NCI-H187 (cell line): ENCODE data around the gene ZSWIM1.

Experiments used
- DNase-seq, 2 experiments: peaks; one replicate each; lab custom pipeline; 2025; lab: John Stamatoyannopoulos, UW

ZSWIM1 gene

DNA sequence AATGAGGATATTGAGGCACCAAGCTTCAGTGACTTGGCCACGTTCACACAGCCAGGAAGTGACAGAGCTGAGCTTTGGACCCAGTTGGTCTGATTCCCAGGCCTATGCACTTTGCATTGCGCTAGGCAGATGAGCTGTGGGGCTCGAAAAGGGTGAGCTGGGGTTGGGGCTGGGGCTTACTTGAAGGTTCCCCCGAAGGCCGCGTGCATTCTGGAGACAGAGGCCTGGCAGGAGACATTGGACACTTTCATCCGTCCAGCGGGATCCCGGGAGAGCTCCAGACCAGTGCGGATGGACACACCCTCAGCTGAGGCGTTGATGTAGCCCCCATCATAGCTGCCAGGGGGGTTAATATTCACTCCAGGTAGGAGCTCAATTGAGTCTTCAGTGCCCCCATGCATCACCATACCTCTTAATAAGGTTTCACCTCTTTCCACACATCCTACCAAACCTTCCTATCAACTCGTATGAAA is 28.3 kb downstream of the ZSWIM1 start:
- DNase-seq: no peak

DNA sequence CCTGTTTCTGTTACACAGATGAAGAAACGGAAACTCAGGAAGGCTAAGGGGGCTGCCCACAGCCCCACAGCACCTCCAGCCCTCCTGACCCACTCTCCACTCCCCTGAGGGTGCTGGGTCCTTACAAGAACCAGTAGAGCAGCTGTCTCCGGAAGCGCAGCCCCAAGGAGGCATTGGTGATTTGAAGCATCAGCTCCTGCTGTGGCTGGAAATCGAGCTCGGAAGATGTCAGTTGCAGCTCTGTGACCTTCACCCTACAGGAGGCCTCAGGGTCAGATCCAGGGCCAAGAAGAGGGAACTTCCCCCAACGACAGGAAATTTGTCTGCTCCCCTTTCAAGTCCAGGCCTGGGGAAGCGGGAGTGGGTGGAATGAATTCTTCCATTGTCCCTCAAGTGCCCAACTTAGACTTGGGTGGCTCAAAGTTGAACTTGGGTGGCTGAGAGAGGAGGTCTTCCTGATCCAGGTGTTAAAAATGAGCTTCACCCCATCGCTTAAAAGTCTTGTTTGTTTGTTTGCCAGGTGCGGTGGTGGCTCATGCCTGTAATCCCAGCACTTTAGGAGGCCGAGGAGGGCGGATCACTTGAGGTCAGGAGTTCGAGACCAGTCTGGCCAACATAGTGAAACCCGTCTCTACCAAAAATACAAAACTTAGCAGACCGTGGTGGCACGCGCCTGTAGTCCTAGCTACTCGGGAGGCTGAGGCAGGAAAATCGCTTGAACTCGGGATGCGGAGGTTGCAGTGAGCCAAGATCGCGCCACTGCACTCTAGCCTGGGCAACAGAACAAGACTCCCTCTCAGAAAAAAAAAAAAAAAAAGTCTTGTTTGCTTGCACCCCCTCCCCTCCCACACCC is 29.0 kb downstream of the ZSWIM1 start:
- no peak for DNase-seq

DNA sequence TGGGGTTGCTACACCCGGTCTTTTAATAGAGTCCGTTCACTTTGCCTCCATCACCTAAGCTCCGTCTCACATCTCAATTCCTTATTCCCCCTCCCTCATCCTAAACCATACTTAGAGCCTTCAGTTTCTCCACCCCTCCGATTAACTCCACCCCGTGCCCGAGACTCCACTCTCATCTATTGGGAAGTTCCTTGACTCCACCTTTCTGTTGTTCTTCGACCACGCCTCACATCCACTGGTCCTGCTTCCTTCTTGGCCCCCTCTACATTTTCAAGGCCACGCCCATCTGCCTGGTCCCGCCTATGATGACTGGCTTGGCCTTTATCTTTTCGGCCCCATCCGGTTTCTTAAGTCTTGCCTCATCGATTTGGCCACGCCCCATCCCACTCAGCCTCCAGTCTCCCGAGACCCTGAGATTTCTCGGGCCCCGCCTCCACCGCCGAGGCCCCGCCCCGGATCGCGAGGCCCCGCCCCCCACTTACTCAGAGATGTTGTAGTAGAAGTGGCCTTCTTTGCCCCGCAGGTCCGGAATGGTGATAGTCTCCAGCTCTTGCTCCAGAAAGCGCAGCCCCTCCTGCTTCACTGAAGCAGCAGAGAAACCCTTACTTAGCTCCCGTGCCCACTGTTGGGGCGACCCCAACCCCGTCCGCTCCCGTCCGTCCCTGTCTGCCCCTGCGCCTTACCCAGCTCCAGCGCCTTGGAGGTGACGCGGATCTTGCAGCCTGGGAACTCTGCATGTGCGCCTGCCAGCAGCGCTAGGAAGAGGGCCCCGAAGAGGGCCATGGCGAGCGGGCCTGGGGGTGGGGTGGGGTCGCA is 29.9 kb downstream of the ZSWIM1 start:
- peak; percentile 55 to 63 for DNase-seq

DNA sequence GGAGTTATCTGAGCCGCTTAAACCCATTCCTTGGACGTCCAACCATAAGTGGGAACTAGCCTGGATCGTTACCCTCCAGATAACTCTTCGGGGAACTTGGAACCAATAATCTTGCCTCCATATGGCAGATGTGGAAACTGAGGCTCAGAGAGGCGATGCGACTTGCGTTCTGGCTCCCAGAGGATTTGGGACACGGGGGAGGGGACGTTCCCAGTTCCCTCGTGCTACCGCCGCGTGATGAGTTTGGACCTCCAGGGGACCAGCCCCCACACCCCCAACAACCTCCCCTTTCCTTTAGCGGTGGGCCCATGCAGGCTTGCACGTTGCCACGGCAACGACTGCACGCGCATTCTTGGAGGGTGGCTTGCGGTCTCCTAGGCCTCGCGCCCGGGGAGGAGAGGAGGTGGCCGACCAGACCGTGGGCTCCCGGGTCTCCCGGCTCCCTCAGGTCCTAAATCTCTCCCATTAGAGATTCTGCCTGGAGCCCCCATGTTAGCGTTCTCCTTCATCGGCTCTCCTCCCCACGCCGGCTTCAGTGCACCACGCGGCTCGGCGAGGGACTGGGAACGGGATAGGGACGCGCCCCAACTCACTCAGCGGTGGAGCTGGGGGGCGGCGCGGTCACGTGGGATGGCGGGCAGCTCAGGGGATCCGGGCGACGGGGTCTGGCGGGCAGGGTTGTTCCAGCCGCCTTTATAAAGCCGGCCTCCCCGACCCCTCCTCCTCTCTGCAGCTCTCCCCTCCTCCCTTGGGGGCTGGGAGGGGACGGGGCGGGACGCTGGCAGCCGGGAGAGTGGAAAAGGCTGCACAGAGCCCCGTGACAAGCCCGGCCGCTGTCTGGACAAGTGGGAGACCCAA is 30.7 kb downstream of the ZSWIM1 start, which contains the start of gene PLTP:
PLTP (minus strand) TSS at position 670 of the 858 bp plus-strand sequence. CDS start 703 bp downstream, outside the sequence.
- DNase-seq: no peak

DNA sequence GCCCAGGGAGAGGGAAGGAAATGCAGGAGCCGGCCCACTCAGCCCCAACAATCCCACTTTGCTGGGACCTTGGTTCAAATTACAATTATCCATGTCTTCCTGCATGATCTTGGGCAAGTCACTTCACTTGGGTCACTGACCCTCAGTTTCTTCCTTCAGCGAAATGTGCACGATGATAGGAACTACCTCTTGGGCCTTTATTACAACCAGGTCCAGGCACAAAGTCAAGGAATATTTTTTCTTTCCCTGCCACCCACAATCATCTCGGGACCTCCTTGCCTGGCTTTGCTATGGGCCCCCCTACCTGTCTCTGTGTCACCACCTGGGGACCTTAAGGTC is 31.3 kb downstream of the ZSWIM1 start:
- DNase-seq: no peak

DNA sequence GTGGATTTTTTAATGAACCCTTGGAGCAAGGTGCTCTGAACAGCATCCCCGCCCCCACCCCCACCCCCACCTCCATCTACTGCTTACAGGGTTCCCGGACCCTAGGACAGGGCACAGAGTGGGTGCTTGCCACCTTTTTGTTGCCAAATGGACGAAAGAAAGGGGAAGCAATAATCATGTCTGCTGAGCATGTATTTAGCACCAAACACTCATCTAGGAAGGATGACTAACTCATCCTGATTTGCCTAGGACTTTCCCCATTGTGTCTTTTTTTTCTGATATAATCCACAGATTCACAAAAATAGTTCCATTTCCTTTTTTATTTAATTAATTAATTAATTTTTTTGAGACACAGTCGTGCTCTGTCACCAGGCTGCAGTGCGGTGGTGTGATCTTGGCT is 32.1 kb downstream of the ZSWIM1 start:
- no peak for DNase-seq

DNA sequence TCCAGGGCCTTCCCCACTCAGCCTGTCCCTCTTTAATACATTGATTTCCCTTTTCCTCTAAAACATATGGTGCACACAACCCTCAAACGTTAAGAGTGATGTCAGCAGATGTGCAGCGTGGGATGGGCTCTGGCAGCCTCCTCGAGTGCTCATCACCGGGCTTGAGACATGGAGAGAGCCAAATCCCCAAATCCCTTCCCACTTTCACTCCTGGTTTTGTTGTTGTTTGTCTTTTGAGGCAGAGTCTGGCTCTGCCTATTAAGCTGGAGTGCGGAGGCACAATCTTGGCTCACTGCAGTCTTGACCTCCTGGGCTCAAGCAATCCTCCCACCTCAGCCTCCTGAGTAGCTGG is 36.7 kb downstream of the ZSWIM1 start:
- no peak for DNase-seq

DNA sequence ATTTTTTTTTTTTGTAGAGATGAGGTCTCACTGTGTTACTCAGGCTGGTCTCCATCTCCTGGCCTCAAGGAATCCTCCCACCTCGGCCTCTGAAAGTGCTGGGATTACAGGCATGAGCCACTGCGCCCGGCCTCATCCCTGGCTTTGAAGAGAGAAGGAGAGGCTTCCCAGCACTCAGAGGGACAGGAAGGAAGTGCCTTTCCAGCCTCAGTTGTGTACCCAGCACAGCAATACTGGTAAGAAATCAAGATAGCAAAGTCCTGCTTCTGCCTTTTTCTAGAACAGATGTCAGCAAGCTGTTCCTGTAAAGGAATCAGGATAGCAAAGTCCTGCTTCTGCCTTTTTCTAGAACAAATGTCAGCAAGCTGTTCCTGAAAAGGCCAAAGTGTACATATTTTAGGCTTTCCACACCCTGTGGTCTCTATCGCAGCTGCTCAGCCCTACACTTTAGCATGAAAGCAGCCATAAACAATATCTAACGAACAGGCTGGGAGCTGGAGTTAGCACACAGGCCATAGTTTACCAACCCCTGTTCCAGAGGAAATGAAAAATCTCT is 37.2 kb downstream of the ZSWIM1 start:
- DNase-seq: no peak

DNA sequence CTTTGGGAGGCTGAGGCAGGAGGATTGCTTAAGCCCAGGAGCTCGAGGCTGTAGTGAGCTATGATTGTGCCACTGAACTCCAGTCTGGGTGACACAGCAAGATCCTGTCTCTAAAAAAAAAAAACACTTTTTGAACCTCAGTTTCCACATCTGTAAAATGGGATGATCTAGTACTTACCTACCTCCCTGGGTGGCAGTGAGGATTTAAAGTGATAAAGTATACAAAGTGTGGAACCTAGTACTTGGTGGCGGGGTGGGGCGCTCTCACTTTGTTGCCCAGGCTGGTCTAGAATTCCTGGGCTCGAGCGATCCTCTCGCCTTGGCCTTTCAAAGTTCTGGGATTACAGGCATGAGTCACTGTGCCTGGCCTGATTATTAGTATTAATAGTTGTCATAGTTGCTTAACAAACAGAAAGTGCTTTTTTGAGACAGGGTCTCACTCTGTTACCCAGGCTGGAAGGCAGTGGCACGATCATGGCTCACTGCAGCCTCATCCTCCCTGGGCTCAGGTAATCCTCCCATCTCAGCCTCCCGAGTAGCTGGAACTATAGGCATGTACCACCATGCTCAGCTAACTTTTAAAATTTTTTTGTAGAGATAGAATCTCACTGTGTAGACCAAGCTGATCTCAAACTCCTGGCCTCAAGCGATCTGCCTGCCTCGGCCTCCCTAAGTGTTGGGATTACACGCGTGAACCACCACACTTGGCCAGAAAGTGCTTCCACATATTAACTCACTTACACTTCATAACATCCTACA is 37.9 kb downstream of the ZSWIM1 start:
- DNase-seq: no peak

DNA sequence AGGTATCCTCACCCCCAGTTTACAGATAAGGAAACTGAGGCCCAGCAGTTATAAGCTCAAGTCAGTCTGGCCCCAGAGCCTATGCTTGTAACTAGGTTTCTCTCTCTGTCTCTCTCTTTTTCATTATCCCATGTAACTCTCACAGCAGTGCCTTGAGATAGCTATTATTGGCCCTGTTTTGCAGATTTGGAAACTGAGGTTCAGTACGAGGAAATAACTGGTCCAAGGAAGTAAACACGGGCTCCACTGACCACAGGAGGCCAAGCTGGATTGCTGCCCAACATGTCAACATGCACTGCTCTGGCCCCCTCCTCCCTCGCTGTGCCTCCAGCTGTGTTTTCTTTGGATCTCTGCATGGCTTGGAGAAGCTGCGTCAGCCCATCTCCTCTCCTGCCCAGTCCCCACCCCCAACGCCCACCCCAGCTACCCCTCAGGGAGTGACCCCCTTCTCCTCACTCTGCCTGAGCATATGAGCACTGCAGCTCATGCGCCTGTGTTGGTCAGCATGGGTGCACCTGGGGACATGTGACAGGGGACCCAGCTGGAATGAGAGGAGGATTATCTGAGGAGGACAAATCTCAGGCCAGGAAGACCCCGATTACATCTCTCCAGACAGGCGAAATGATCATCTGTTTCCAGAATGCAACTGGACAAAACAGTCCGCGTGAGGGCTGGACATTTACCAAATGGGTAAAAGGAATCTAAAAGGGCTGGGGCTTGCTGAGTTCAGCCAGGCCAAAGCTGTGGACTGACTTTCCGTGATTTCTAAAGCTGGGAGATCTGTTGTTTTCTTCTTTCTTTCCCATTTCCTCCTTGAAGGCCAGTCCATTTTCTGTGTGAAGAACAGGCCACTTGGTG is 38.7 kb downstream of the ZSWIM1 start:
- no peak for DNase-seq

DNA sequence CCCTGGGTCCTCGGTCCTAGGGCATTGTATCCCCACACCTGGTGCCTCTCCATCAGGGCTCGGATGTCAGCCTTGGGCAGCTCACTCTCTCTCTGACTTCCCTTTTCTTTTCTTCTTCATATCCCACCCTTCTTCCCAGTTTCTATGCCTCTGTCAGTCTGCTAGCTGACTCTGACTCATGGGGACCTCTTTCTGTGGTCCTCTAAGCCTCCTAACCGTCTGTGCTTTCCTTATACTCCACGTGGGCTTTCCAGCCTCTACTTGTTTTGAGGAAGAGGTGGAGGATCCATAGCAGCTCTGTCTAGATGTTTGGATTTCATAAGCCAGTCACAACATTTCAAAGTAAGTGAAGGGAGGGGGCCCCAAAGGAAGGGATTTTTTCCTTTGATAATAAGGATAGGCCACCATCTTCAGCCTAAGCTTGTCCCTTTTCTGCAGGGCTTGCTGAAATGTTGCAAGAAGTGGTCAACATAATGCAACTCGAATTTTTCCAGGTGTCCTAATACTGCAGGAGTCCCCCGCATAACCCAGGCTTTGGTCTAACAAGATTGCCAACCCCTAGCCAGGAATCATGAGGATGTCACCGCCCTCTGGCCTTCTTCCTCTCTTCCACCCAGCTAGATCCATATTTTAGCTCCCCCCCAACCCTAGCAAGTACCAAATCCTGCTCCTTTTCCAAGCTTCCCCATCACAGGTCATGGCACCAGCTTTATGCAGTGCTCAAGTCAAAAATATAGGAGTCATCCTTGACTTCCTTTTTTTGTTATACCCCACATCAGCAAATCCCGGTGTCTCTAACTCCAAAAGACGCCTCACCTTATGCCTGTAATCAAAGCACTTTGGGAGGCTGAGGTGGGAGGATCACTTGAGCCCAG is 39.7 kb downstream of the ZSWIM1 start:
- DNase-seq: no peak

DNA sequence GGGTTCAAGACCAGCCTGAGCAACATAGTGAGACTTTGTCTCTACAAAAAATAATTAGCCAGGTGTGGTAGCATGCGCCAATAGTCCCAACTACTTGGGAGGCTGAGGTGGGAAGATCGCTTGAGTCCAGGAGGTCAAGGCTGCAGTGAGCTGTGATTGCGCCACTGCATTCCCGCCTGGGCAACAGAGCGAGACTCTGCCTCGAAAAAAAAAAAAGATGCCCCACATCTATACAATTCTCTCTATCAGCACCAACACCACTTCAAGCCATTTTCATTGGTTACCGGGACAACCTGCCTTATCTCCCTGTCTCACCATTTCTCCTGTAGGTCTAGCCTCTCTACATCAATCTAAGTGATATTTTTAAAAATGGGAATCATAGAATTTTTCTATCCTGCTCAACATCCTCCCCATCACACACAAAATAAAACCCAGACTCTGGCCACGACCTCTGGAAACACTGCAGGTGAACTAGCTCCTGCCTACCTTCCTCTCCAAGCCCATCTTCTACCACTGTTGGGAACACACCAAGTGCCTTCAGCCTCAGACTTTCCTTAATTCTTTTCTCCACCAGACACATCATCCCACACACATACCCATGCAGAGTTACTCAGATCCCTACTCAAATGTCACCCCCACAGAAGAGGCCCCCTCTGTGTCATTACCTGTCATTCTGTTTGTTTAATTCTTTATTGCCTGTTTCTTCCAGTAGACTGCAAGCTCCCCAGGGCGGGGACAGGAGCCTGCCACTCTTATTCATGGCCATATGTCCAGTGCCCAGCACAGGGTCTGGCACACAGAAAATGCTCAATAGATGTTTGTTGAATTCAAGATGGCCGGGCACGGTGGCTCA is 40.5 kb downstream of the ZSWIM1 start:
- DNase-seq: no peak

DNA sequence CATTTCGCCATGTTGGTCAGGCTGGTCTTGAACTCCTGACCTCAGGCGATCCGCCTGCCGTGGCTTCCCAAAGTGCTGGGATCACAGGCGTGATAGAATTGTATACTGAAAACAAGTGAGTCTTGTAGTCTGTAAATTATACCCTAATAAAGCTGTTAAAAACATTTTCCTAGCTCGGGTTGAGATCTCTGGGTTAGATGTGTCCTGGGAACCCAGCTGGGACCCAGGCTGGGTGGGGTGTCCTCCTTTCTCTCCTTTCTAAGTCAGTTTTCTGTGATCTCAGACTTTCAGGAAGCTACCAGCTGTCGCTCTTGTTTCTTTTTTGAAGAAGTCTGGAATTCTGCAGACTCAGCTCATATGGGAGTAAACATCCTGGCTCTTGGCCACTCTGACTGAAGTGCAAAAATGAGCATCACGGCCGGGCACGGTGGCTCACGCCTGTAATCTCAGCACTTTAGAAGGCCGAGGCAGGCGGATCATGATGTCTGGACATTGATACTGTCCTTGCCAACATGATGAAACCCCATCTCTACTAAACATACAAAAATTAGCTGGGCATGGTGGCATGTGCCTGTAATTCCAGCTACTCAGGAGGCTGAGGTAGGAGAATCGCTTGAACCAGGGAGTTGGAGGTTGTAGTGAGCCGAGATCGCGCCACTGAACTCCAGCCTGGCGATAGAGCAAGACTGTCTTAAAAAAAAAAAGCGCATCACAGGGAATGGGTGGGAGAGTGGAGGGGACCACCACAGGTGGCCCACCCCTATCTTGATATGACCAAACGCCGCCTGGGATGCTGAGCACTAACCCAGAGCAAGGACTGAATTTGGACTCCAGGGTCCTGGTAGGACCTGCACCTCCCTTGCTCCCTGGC is 43.6 kb downstream of the ZSWIM1 start:
- no peak for DNase-seq

DNA sequence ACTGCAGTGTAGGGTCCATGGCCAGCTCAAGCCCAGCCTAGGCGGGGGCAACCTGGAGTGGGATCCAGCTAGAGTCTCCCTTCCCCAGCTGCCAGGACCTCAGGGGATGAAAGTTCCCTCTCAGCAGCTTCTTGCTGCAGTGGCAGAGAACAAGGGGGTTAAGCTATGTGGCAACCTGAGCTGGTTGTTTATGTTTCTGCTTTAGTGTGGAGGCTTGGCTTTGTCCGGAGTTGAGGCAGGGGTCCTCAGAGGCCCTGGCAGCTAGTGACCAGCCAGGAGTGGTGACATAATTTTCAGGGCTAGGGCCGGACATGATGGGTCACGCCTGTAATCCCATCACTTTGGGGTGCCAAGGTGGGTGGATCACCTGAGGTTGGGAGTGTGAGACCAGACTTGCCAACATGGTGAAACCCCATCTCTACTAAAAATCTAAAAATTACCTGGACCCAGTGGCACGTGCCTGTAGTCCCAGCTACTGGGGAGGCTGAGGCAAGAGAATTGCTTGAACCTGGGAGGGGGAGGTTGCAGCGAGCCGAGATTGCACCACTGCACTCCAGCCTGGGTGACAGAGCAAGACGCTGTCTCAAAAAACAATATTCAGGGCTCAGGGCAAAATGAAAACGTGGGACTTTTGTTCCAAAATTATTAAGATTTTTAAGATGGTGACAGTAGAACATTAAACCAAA is 44.9 kb downstream of the ZSWIM1 start:
- no peak for DNase-seq

DNA sequence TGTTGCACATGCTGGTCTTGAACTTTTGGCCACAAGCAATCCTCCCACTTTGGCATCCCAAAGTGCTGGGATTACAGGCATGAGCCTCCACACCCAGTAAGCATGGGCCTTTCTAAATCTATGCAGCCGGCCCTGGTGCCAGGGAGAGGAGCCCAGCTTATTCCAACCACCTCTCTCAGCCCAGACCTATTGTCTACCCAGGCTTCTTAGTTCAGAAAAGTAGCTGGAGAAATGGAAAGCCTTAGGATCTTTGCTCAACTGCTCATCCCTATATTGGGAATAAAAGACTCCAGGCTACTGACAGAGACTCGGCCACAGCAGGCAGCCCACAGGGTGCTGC is 45.7 kb downstream of the ZSWIM1 start:
- no peak for DNase-seq

DNA sequence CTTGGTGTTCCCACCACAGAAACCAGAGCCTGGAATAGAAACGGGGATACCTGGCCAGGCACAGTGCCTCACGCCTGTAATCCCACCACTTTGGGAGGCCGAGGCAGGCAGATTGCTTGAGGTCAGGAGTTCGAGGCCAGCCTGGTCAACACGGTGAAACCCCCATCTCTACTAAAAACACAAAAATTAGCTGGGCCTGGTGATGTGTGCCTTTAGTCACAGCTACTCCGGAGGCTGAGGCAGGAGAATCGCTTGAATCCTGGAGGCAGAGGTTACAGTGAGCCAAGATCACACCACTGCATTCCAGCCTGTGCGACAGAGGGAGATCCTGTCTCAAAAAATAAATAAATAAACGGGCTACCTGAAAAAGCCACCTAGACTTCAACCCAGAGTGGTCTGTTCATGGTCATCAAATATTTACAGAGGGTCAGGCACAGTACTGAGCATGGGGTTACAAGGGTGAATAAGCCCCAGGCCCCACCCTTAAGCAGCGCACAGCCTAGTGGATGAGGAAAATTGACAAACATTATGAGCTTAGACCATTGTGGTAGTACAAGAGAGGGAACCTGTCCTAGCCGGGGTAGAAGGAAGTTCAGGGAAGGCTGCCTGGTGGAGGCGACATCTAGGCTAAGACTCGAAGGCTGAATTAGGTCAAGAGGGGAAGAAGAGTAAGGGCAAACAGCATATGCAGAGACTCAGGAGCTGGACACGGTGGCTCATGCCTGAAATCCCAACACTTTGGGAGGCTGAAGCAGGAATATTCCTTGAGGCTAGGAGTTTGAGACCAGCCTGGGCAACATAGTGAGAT is 46.2 kb downstream of the ZSWIM1 start:
- no peak for DNase-seq
